ENCODE data around the gene TATDN3.

GRCh38 chr1:212753749-212754148 lies 37.9 kb upstream of the TATDN3 start:
- no peak for TF ChIP-seq CTCF (IDR thresholded peaks at IDR 0.05; ENCODE audit: low read length)
- TF ChIP-seq EZH2 (IDR thresholded peaks at IDR 0.05; ENCODE audit: borderline replicate concordance, low read length), result no peak
